GM12878 (cell line): ENCODE measurements around the gene VTI1A. TPM values are rescaled to one million over a fixed set of nuclear protein-coding genes. Genes with fewer than 3 reads are reported as not detected.

Experiments
- ATAC-seq: fragments of 200-7000 bp; cut with Tn5 transposase; 3 replicates; pipeline ENCODE4 v1.9.1; 2020; ENCODE audit warnings: mild to moderate bottlenecking, moderate library complexity
- BruUV-seq: library from RNA; stranded (reverse); fragments of 400-500 nt; replicated peaks from 2 replicates; lab custom pipeline; 2021; lab: Mats Ljungman, UMichigan
- CTCF ChIA-PET: fragments of 300-600 bp; sonication (Branson Sonifier 250); formaldehyde crosslinking; extraction: SDS; loops from one replicate; lab custom pipeline; 2021; ENCODE audit warnings: inconsistent platforms; lab: Yijun Ruan, JAX
- POLR2A ChIA-PET: fragments of 350-600 bp; formaldehyde crosslinking; extraction: SDS; loops from one replicate; lab custom pipeline; 2021; ENCODE audit warnings: inconsistent platforms; lab: Charles Lee
- RAD21 ChIA-PET: fragments of 300-600 bp; sonication (Branson Sonifier 250); formaldehyde crosslinking; loops from one replicate; lab custom pipeline; 2023; ENCODE audit warnings: antibody characterized with exemption; ENCODE audit not compliant: unreplicated experiment; lab: Charles Lee
- SMC1A ChIA-PET: fragments of 300-600 bp; sonication (Branson Sonifier 250); formaldehyde crosslinking; loops from one replicate; lab custom pipeline; 2023; ENCODE audit not compliant: unreplicated experiment, uncharacterized antibody; lab: Charles Lee
- DNase-seq: peaks from one replicate; pipeline ENCODE4 v3.0.0-alpha.2; 2011; ENCODE audit warnings: low read depth, low spot score
- FAIRE-seq: peaks from 3 replicates; lab custom pipeline; 2011; peaks lifted over from hg19 to GRCh38; lab: Jason Lieb, UNC
- H2AFZ ChIP-seq: 2 replicates; pipeline ENCODE4 v1.6.0; 2011; ENCODE audit warnings: low read depth, low read length, control low read depth; ENCODE audit not compliant: control insufficient read depth
- H3K27ac ChIP-seq: 2 replicates; pipeline ENCODE4 v1.5.1; 2011; ENCODE audit warnings: control low read depth; ENCODE audit not compliant: control insufficient read depth, insufficient read depth
- H3K27me3 ChIP-seq, 2 experiments: replicated peaks in 1 of 2; 2 replicates each; pipeline versions ENCODE4 v1.6.0 to v1.6.1; 2011; ENCODE audit warnings: low read length in 1 of 2; ENCODE audit not compliant: control insufficient read depth in 2 of 2, insufficient read depth in 2 of 2
- H3K36me3 ChIP-seq, 2 experiments: 2 replicates each; pipeline ENCODE4 v1.5.1; 2011; ENCODE audit warnings: low read length in 1 of 2; ENCODE audit not compliant: control insufficient read depth in 2 of 2, insufficient read depth in 2 of 2
- H3K4me1 ChIP-seq: 2 replicates; pipeline ENCODE4 v1.6.1; 2011; ENCODE audit warnings: mild to moderate bottlenecking, low read length, moderate library complexity, mixed read lengths; ENCODE audit not compliant: control insufficient read depth, insufficient read depth
- H3K4me2 ChIP-seq: 2 replicates; pipeline ENCODE4 v1.6.0; 2011; ENCODE audit warnings: control low read depth; ENCODE audit not compliant: control insufficient read depth, insufficient read depth
- H3K4me3 ChIP-seq: fragments of 200-600 bp; sonication (generic); 2 replicates; pipeline ENCODE4 v1.5.1; 2016
- H3K79me2 ChIP-seq: 2 replicates; pipeline ENCODE4 v1.6.0; 2011; ENCODE audit warnings: low read length; ENCODE audit not compliant: control insufficient read depth, insufficient read depth
- H3K9ac ChIP-seq: 2 replicates; pipeline ENCODE4 v1.8.0; 2011; ENCODE audit warnings: low read length, control low read depth, mixed read lengths; ENCODE audit not compliant: control insufficient read depth, insufficient read depth
- H3K9me3 ChIP-seq: replicated peaks from 3 replicates; pipeline ENCODE4 v1.5.1; 2011; ENCODE audit warnings: mild to moderate bottlenecking, low read length; ENCODE audit not compliant: control insufficient read depth, insufficient read depth
- H4K20me1 ChIP-seq: 2 replicates; pipeline ENCODE4 v1.6.0; 2011; ENCODE audit not compliant: control insufficient read depth, insufficient read depth
- CBX5 ChIP-seq: sonication (generic); IDR thresholded peaks from 2 replicates; pipeline ENCODE4 v1.6.1; 2016; ENCODE audit warnings: low read depth, moderate library complexity, mild to moderate bottlenecking, inconsistent platforms
- CTCF ChIP-seq, 3 experiments: IDR thresholded peaks in 2 of 3; conservative IDR thresholded peaks in 1 of 3; 2 replicates each; pipeline ENCODE4 v1.5.1; 2011; ENCODE audit warnings: low read depth in 3 of 3, low read length in 3 of 3, mild to moderate bottlenecking in 3 of 3, control low read depth in 2 of 3, moderate library complexity in 2 of 3, inconsistent platforms in 1 of 3, mixed read lengths in 1 of 3; ENCODE audit not compliant: control insufficient read depth in 2 of 3, insufficient read depth in 1 of 3; ENCODE audit errors: extremely low read depth in 1 of 3
- JUNB ChIP-seq: IDR thresholded peaks from 2 replicates; pipeline ENCODE4 v1.6.1; 2016; ENCODE audit warnings: antibody characterized with exemption, mild to moderate bottlenecking
- RBBP5 ChIP-seq: fragments of 200-600 bp; sonication (generic); conservative IDR thresholded peaks from 2 replicates; pipeline ENCODE4 v1.6.1; 2016
- TARDBP ChIP-seq: IDR thresholded peaks from 2 replicates; pipeline ENCODE4 v1.6.1; 2016; ENCODE audit warnings: borderline replicate concordance
- ZBTB4 ChIP-seq: fragments of 450-650 bp; formaldehyde crosslinking; IDR thresholded peaks from 2 replicates; pipeline ENCODE4 v1.4.0; 2022; ENCODE audit warnings: mild to moderate bottlenecking, moderate library complexity
- in situ Hi-C: fragments of 300-500 bp; cut with MboI; formaldehyde crosslinking; loops from 9 replicates; pipeline ENCODE4 v1.14.3; 2018; ENCODE audit warnings: mixed read lengths
- intact Hi-C: fragments of 100-400 bp; cut with micrococcal nuclease; formaldehyde crosslinking; loops from one replicate; pipeline ENCODE4 v1.14.2; 2022; ENCODE audit not compliant: unreplicated experiment
- polyA plus RNA-seq, 11 experiments: library from polyadenylated mRNA; depleted of rRNA in 4 of 11; unstranded in 6 of 11; stranded (reverse) in 5 of 11; fragments of >200 nt; fragmentation: Nextera tagmentation in 4 of 11; fragmentation: Illumina TruSeq in 1 of 11; extraction: Ambion mirVana in 4 of 11; extraction: Trizol in 1 of 11; gene quantifications; 1 replicate in 1 of 11; 2 replicates in 10 of 11; pipeline versions ENCODE4 v1.2.1 to v1.2.3, GENCODE V29; 2011 to 2016; ENCODE audit warnings: inconsistent platforms in 2 of 11, missing spikeins in 2 of 11, low read depth in 1 of 11
- total RNA-seq, 4 experiments: library from RNA; depleted of rRNA in 3 of 4; stranded (reverse); fragments of >200 nt in 3 of 4; fragmentation: Illumina TruSeq in 1 of 4; extraction: Trizol in 1 of 4; gene quantifications; 2 replicates each; pipeline versions ENCODE4 v1.2.1 to v1.2.3, GENCODE V29; 2013 to 2021

Gene VTI1A
- total and polyA plus RNA-seq, 10 of the 15 experiments (the other 5 are each of a cell fraction or from before 2014, with no cell fraction given) = 12.4 to 43.2 (median 27.5) TPM

- TF ChIP-seq ZBTB4 (CRISPR knock-in tag) (no peak), RBBP5 (no peak), CTCF (IDR thresholded peaks at IDR 0.05 in 2 of 3, conservative IDR thresholded peaks at IDR 0.05 in 1 of 3; ENCODE audit: control insufficient read depth in 2 of 3, extremely low read depth in 1 of 3, insufficient read depth in 1 of 3, low read depth in 3 of 3, low read length in 3 of 3) (no peak), JUNB (no peak), CBX5 (no peak), TARDBP (no peak)
- TF ChIP-seq, all 136 proteins: peak for 0
- ATAC-seq (no peak), FAIRE-seq (no peak), DNase-seq (no peak)
- intact Hi-C loops = no loop called here
- H4K20me1 ChIP-seq = no peaks in the 10 kb centered on the region
- RAD21 ChIA-PET = no interaction called here
- no peaks in the 10 kb centered on the region for H3K9me3 ChIP-seq
- H3K27ac ChIP-seq = no peak overlapping the region
- H3K4me3 ChIP-seq = no peak overlapping the region
- no peaks in the 10 kb centered on the region for H3K4me1 ChIP-seq
- no peak overlapping the region for H2AFZ ChIP-seq
- no peaks in the 10 kb centered on the region for H3K27me3 ChIP-seq
- H3K79me2 ChIP-seq = no peaks in the 10 kb centered on the region
- H3K9ac ChIP-seq = no peak overlapping the region
- CTCF ChIA-PET = no interaction called here
- SMC1A ChIA-PET = no interaction called here
- no peak overlapping the region for H3K4me2 ChIP-seq
- no peaks in the 10 kb centered on the region for H3K36me3 ChIP-seq
- no TSS peak for BruUV-seq
- POLR2A ChIA-PET = no interaction called here
- in situ Hi-C loops = no loop called here
These were observed 107.2 kb downstream of the VTI1A start for GRCh38 chr10:112554263-112554662.
